ENCODE measurements around the gene SIPA1.

The SIPA1 gene

GRCh38 chr11:65619281-65619928 is 18.5 kb upstream of the SIPA1 start:
- Histone ChIP-seq H3K36me3 (ENCODE audit: control insufficient read depth, insufficient read depth, low read length) (peaks cover 8% of the 10 kb centered on the region), H3K9ac (ENCODE audit: low read length) (no peak overlapping the region), H3K79me1 (ENCODE audit: low read length) (peaks cover 16% of the 10 kb centered on the region), H3K4ac (ENCODE audit: low read depth, low read length) (no peak overlapping the region), H2BK120ac (ENCODE audit: low read depth, low read length) (no peak overlapping the region), H4K8ac (ENCODE audit: low read depth, low read length) (no peak overlapping the region), H2BK15ac (replicated peaks; ENCODE audit: low read depth) (no peak overlapping the region), H2AK5ac (ENCODE audit: low read length) (no peak overlapping the region), H3K27ac (ENCODE audit: low read depth, low read length) (no peak overlapping the region), H3K4me3 (ENCODE audit: low read length) (no peak overlapping the region), H3K56ac (ENCODE audit: low read length) (no peak overlapping the region), H3K18ac (ENCODE audit: low read length) (no peak overlapping the region), H2BK5ac (ENCODE audit: low read length) (no peak overlapping the region), H3K79me2 (ENCODE audit: control insufficient read depth, insufficient read depth, low read length) (peaks cover 16% of the 10 kb centered on the region), H3K4me1 (ENCODE audit: control insufficient read depth, low read depth, low read length) (peaks cover 5% of the 10 kb centered on the region), H3K4me2 (ENCODE audit: low read length) (no peak overlapping the region), H4K5ac (ENCODE audit: low read length) (no peak overlapping the region), H3K27me3 (ENCODE audit: insufficient read depth, low read length, poor library complexity) (no peaks in the 10 kb centered on the region), H3K23ac (ENCODE audit: low read length) (no peak overlapping the region)
- DNase-seq, result no peak
- no CpG with 5 or more reads among the region's 29 CpGs for WGBS (ENCODE audit: extremely low coverage, insufficient coverage, low lambda C conversion rate)

- Histone ChIP-seq H3K4me1 (ENCODE audit: control insufficient read depth, low read depth, low read length) (peaks cover 5% of the 10 kb centered on the region), H3K79me2 (ENCODE audit: control insufficient read depth, insufficient read depth, low read length) (peaks cover 16% of the 10 kb centered on the region), H2BK15ac (replicated peaks; ENCODE audit: low read depth) (no peak overlapping the region), H3K27me3 (ENCODE audit: insufficient read depth, low read length, poor library complexity) (no peaks in the 10 kb centered on the region), H2BK5ac (ENCODE audit: low read length) (no peak overlapping the region), H3K4me2 (ENCODE audit: low read length) (no peak overlapping the region), H3K36me3 (ENCODE audit: control insufficient read depth, insufficient read depth, low read length) (peaks cover 8% of the 10 kb centered on the region), H2BK120ac (ENCODE audit: low read depth, low read length) (no peak overlapping the region), H3K79me1 (ENCODE audit: low read length) (peaks cover 16% of the 10 kb centered on the region), H3K23ac (ENCODE audit: low read length) (no peak overlapping the region), H3K4me3 (ENCODE audit: low read length) (no peak overlapping the region), H3K27ac (ENCODE audit: low read depth, low read length) (no peak overlapping the region), H3K9ac (ENCODE audit: low read length) (no peak overlapping the region), H4K5ac (ENCODE audit: low read length) (no peak overlapping the region), H4K8ac (ENCODE audit: low read depth, low read length) (no peak overlapping the region), H3K56ac (ENCODE audit: low read length) (no peak overlapping the region), H3K4ac (ENCODE audit: low read depth, low read length) (no peak overlapping the region), H2AK5ac (ENCODE audit: low read length) (no peak overlapping the region), H3K18ac (ENCODE audit: low read length) (no peak overlapping the region)
- no peak for DNase-seq
- WGBS (ENCODE audit: extremely low coverage, insufficient coverage, low lambda C conversion rate), result no CpG with 5 or more reads among the region's 19 CpGs
These were observed 17.2 kb upstream of the SIPA1 start for GRCh38 chr11:65620666-65621065.

- Histone ChIP-seq H2BK5ac (ENCODE audit: low read length) (no peak overlapping the region), H3K79me2 (ENCODE audit: control insufficient read depth, insufficient read depth, low read length) (peaks cover 12% of the 10 kb centered on the region), H3K27ac (ENCODE audit: low read depth, low read length) (no peak overlapping the region), H3K27me3 (ENCODE audit: insufficient read depth, low read length, poor library complexity) (no peaks in the 10 kb centered on the region), H3K4me1 (ENCODE audit: control insufficient read depth, low read depth, low read length) (peaks cover 3% of the 10 kb centered on the region), H2AK5ac (ENCODE audit: low read length) (no peak overlapping the region), H3K4me3 (ENCODE audit: low read length) (no peak overlapping the region), H2BK15ac (replicated peaks; ENCODE audit: low read depth) (no peak overlapping the region), H3K9ac (ENCODE audit: low read length) (no peak overlapping the region), H3K23ac (ENCODE audit: low read length) (no peak overlapping the region), H4K8ac (ENCODE audit: low read depth, low read length) (no peak overlapping the region), H2BK120ac (ENCODE audit: low read depth, low read length) (no peak overlapping the region), H3K79me1 (ENCODE audit: low read length) (peaks cover 13% of the 10 kb centered on the region), H3K4ac (ENCODE audit: low read depth, low read length) (no peak overlapping the region), H4K5ac (ENCODE audit: low read length) (no peak overlapping the region), H3K36me3 (ENCODE audit: control insufficient read depth, insufficient read depth, low read length) (peaks cover 11% of the 10 kb centered on the region), H3K56ac (ENCODE audit: low read length) (no peak overlapping the region), H3K18ac (ENCODE audit: low read length) (no peak overlapping the region), H3K4me2 (ENCODE audit: low read length) (no peak overlapping the region)
- WGBS (ENCODE audit: extremely low coverage, insufficient coverage, low lambda C conversion rate), result no CpG with 5 or more reads among the region's 14 CpGs
- no peak for DNase-seq
These were observed 16.4 kb upstream of the SIPA1 start for GRCh38 chr11:65621460-65621859.

- Histone ChIP-seq H3K4me2 (ENCODE audit: low read length) (no peak overlapping the region), H2BK5ac (ENCODE audit: low read length) (no peak overlapping the region), H2BK15ac (replicated peaks; ENCODE audit: low read depth) (no peak overlapping the region), H2AK5ac (ENCODE audit: low read length) (no peak overlapping the region), H3K4me3 (ENCODE audit: low read length) (no peak overlapping the region), H3K79me2 (ENCODE audit: control insufficient read depth, insufficient read depth, low read length) (peaks cover 7% of the 10 kb centered on the region), H3K27me3 (ENCODE audit: insufficient read depth, low read length, poor library complexity) (no peaks in the 10 kb centered on the region), H4K5ac (ENCODE audit: low read length) (no peak overlapping the region), H4K8ac (ENCODE audit: low read depth, low read length) (no peak overlapping the region), H3K27ac (ENCODE audit: low read depth, low read length) (no peak overlapping the region), H3K36me3 (ENCODE audit: control insufficient read depth, insufficient read depth, low read length) (peaks cover 13% of the 10 kb centered on the region), H2BK120ac (ENCODE audit: low read depth, low read length) (no peak overlapping the region), H3K4ac (ENCODE audit: low read depth, low read length) (no peak overlapping the region), H3K56ac (ENCODE audit: low read length) (no peak overlapping the region), H3K23ac (ENCODE audit: low read length) (no peak overlapping the region), H3K79me1 (ENCODE audit: low read length) (peaks cover 8% of the 10 kb centered on the region), H3K9ac (ENCODE audit: low read length) (no peak overlapping the region), H3K4me1 (ENCODE audit: control insufficient read depth, low read depth, low read length) (no peaks in the 10 kb centered on the region), H3K18ac (ENCODE audit: low read length) (no peak overlapping the region)
- WGBS (ENCODE audit: extremely low coverage, insufficient coverage, low lambda C conversion rate), result no CpG with 5 or more reads among the region's 16 CpGs
- no peak for DNase-seq
These were observed 15.9 kb upstream of the SIPA1 start for GRCh38 chr11:65622011-65622410.

GRCh38 chr11:65623177-65623576 is 14.7 kb upstream of the SIPA1 start:
- no peak overlapping the region for H3K27ac ChIP-seq (ENCODE audit: low read depth, low read length)
- no peak overlapping the region for H4K8ac ChIP-seq (ENCODE audit: low read depth, low read length)
- H3K23ac ChIP-seq (ENCODE audit: low read length), result no peak overlapping the region
- no peak overlapping the region for H2AK5ac ChIP-seq (ENCODE audit: low read length)
- no peak overlapping the region for H2BK120ac ChIP-seq (ENCODE audit: low read depth, low read length)
- no peak overlapping the region for H3K56ac ChIP-seq (ENCODE audit: low read length)
- H3K4me2 ChIP-seq (ENCODE audit: low read length), result no peak overlapping the region
- H3K4me3 ChIP-seq (ENCODE audit: low read length), result no peak overlapping the region
- H3K4ac ChIP-seq (ENCODE audit: low read depth, low read length), result no peak overlapping the region
- peaks cover 1% of the 10 kb centered on the region for H3K79me1 ChIP-seq (ENCODE audit: low read length)
- H2BK5ac ChIP-seq (ENCODE audit: low read length), result no peak overlapping the region
- peaks cover 17% of the 10 kb centered on the region for H3K36me3 ChIP-seq (ENCODE audit: control insufficient read depth, insufficient read depth, low read length)
- WGBS (ENCODE audit: extremely low coverage, insufficient coverage, low lambda C conversion rate), result no CpG with 5 or more reads among the region's 14 CpGs
- H3K79me2 ChIP-seq (ENCODE audit: control insufficient read depth, insufficient read depth, low read length), result no peaks in the 10 kb centered on the region
- no peaks in the 10 kb centered on the region for H3K4me1 ChIP-seq (ENCODE audit: control insufficient read depth, low read depth, low read length)
- H3K9ac ChIP-seq (ENCODE audit: low read length), result no peak overlapping the region
- no peaks in the 10 kb centered on the region for H3K27me3 ChIP-seq (ENCODE audit: insufficient read depth, low read length, poor library complexity)
- DNase-seq, result no peak
- no peak overlapping the region for H4K5ac ChIP-seq (ENCODE audit: low read length)
- H2BK15ac ChIP-seq (replicated peaks; ENCODE audit: low read depth), result no peak overlapping the region
- H3K18ac ChIP-seq (ENCODE audit: low read length), result no peak overlapping the region
